ENCODE measurements around the gene TAX1BP1.

DNA sequence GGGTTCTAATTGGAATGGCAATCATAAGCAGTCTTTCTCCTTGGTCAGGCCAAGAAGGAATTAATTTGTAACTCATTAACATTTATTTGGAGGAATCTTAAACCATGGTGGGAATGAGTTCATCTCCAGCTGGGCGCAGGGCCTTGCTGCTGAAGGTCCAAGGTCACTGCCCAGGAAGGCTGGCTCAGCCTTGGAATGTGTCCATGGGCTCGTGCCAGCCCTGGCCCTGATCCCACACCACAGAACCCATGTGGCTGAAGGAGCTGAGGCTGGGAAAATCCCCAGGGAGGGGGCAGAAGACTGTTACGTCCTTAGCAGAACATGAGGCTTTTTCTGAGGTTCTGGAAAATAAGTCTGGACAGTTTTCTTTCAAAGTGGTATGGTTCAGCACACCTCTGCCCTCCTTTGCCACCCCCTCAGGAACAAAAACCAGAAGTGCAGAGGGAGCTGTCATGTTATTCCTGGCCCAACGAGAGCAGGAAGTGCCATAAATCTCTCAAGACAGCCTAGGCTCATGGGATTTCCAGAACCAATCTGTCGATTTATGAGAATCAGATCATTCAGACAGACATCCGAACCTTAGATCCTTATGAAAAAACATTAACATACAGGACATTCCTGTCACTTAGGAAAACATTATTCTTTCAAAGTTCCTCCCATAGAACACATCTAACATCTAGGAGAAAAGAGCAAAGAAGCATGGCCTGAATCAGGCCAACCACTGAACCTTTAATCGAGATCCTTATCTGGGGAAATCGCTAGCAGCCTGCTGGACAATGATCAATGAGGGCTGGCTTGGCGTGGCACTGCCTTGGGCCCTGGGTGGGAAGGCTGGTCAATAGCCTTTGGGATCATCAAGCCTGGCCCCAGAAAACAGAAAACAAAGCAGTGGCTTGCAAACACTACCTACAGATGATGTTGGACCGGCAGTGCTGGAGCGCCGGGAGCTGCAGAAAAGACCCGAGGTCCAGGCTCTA, 134.3 kb downstream of the TAX1BP1 start:
- TF ChIP-seq, protein P1, sequence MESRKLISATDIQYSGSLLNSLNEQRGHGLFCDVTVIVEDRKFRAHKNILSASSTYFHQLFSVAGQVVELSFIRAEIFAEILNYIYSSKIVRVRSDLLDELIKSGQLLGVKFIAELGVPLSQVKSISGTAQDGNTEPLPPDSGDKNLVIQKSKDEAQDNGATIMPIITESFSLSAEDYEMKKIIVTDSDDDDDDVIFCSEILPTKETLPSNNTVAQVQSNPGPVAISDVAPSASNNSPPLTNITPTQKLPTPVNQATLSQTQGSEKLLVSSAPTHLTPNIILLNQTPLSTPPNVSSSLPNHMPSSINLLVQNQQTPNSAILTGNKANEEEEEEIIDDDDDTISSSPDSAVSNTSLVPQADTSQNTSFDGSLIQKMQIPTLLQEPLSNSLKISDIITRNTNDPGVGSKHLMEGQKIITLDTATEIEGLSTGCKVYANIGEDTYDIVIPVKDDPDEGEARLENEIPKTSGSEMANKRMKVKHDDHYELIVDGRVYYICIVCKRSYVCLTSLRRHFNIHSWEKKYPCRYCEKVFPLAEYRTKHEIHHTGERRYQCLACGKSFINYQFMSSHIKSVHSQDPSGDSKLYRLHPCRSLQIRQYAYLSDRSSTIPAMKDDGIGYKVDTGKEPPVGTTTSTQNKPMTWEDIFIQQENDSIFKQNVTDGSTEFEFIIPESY (IDR thresholded peaks at IDR 0.05) = no peak
- TF ChIP-seq YY1 (IDR thresholded peaks at IDR 0.05) (no peak), TAF1 (conservative IDR thresholded peaks at IDR 0.05) (no peak), EGR1 (IDR thresholded peaks at IDR 0.05; ENCODE audit: low read depth in 2 of 2) (no peak), RAD21 (IDR thresholded peaks at IDR 0.05) (no peak)
- TF ChIP-seq, protein P2, sequence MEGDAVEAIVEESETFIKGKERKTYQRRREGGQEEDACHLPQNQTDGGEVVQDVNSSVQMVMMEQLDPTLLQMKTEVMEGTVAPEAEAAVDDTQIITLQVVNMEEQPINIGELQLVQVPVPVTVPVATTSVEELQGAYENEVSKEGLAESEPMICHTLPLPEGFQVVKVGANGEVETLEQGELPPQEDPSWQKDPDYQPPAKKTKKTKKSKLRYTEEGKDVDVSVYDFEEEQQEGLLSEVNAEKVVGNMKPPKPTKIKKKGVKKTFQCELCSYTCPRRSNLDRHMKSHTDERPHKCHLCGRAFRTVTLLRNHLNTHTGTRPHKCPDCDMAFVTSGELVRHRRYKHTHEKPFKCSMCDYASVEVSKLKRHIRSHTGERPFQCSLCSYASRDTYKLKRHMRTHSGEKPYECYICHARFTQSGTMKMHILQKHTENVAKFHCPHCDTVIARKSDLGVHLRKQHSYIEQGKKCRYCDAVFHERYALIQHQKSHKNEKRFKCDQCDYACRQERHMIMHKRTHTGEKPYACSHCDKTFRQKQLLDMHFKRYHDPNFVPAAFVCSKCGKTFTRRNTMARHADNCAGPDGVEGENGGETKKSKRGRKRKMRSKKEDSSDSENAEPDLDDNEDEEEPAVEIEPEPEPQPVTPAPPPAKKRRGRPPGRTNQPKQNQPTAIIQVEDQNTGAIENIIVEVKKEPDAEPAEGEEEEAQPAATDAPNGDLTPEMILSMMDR (IDR thresholded peaks at IDR 0.05; ENCODE audit: low read depth, low read length, missing input control) = no peak

All from liver (tissue), 3 donors.